PC-3 (cell line): Measurements from ENCODE around the gene UGGT2.

Experiments used
- EZH2 ChIP-seq: fragments of 300-600 bp; sonication (generic); IDR thresholded peaks from one replicate; pipeline ENCODE4 v1.6.1; 2017; ENCODE audit warnings: antibody characterized with exemption, mild to moderate bottlenecking, low read length; ENCODE audit not compliant: unreplicated experiment
- EZH2phosphoT487 ChIP-seq: fragments of 300-600 bp; sonication (generic); IDR thresholded peaks from 2 replicates; pipeline ENCODE4 v1.6.1; 2018; ENCODE audit warnings: mild to moderate bottlenecking, antibody characterized with exemption, low read length, borderline replicate concordance

GRCh38 chr13:95870421-95870820 lies 182.8 kb downstream of the UGGT2 start:
- TF ChIP-seq EZH2 (no peak), EZH2phosphoT487 (no peak)
